ENCODE results near the gene NCK1.

The NCK1 gene

GRCh38 chr3:136908297-136908696 is 46.3 kb downstream of the NCK1 start:
- no peak for DNase-seq (ENCODE audit: low read depth in 2 of 2)

- no peak for DNase-seq (ENCODE audit: low read depth in 2 of 2)
These were observed 47.2 kb downstream of the NCK1 start for GRCh38 chr3:136909187-136909586.

- DNase-seq (ENCODE audit: low read depth in 2 of 2): no peak
These were observed 48.7 kb downstream of the NCK1 start for GRCh38 chr3:136910697-136911096.

- no peak for DNase-seq (ENCODE audit: low read depth in 2 of 2)
These were observed 51.2 kb downstream of the NCK1 start for GRCh38 chr3:136913168-136913567.

GRCh38 chr3:136914739-136915138 is 52.7 kb downstream of the NCK1 start:
- no peak for DNase-seq (ENCODE audit: low read depth in 2 of 2)

GRCh38 chr3:136916223-136916622 is 54.2 kb downstream of the NCK1 start:
- no peak for DNase-seq (ENCODE audit: low read depth in 2 of 2)

- no peak for DNase-seq (ENCODE audit: low read depth in 2 of 2)
These were observed 58.0 kb downstream of the NCK1 start for GRCh38 chr3:136919799-136920580.

GRCh38 chr3:136920904-136921611 is 59.0 kb downstream of the NCK1 start:
- no peak for DNase-seq (ENCODE audit: low read depth in 2 of 2)

- DNase-seq (ENCODE audit: low read depth in 2 of 2): no peak
These were observed 63.6 kb downstream of the NCK1 start for GRCh38 chr3:136925425-136926190.

GRCh38 chr3:136928240-136928639 is 66.2 kb downstream of the NCK1 start:
- no peak for DNase-seq (ENCODE audit: low read depth in 2 of 2)

- DNase-seq (ENCODE audit: low read depth in 2 of 2): no peak
These were observed 68.1 kb downstream of the NCK1 start for GRCh38 chr3:136929977-136930670.

- no peak for DNase-seq (ENCODE audit: low read depth in 2 of 2)
These were observed 69.6 kb downstream of the NCK1 start for GRCh38 chr3:136931606-136932005.

GRCh38 chr3:136932523-136932922 is 70.5 kb downstream of the NCK1 start:
- no peak for DNase-seq (ENCODE audit: low read depth in 2 of 2)

GRCh38 chr3:136932978-136933772 is 71.2 kb downstream of the NCK1 start:
- no peak for DNase-seq (ENCODE audit: low read depth in 2 of 2)

- DNase-seq (ENCODE audit: low read depth in 2 of 2): no peak
These were observed 75.2 kb downstream of the NCK1 start for GRCh38 chr3:136937175-136937574.

GRCh38 chr3:136937851-136938250 is 75.8 kb downstream of the NCK1 start:
- no peak for DNase-seq (ENCODE audit: low read depth in 2 of 2)

GRCh38 chr3:136938334-136938733 is 76.3 kb downstream of the NCK1 start:
- DNase-seq (ENCODE audit: low read depth in 2 of 2): no peak

- no peak for DNase-seq (ENCODE audit: low read depth in 2 of 2)
These were observed 77.5 kb downstream of the NCK1 start for GRCh38 chr3:136939489-136939888.

- no peak for DNase-seq (ENCODE audit: low read depth in 2 of 2)
These were observed 80.8 kb downstream of the NCK1 start for GRCh38 chr3:136942803-136943202.

GRCh38 chr3:136943436-136943835 is 81.4 kb downstream of the NCK1 start:
- DNase-seq (ENCODE audit: low read depth in 2 of 2): no peak

GRCh38 chr3:136946978-136947377 is 85.0 kb downstream of the NCK1 start:
- no peak for DNase-seq (ENCODE audit: low read depth in 2 of 2)
